HEK293 (cell line): Measurements from ENCODE around the gene ANTKMT.

ENCODE experiments used
- GLIS1 ChIP-seq: fragments of 450-650 bp; formaldehyde crosslinking; IDR thresholded peaks from 2 replicates; pipeline ENCODE4 v1.5.1; 2016; ENCODE audit warnings: missing biosample characterization, missing genetic modification characterization
- IKZF3 ChIP-seq: fragments of 450-650 bp; IDR thresholded peaks from 2 replicates; pipeline ENCODE4 v1.5.0; 2018; ENCODE audit warnings: missing biosample characterization, mild to moderate bottlenecking, missing genetic modification characterization, moderate library complexity
- REPIN1 ChIP-seq: fragments of 450-650 bp; formaldehyde crosslinking; IDR thresholded peaks from 2 replicates; pipeline ENCODE4 v1.5.1; 2017; ENCODE audit warnings: missing biosample characterization, missing genetic modification characterization, low read depth
- SP7 ChIP-seq: fragments of 450-650 bp; formaldehyde crosslinking; IDR thresholded peaks from 2 replicates; pipeline ENCODE4 v1.5.1; 2016; ENCODE audit warnings: missing biosample characterization, missing genetic modification characterization
- ZFP41 ChIP-seq: fragments of 450-650 bp; formaldehyde crosslinking; IDR thresholded peaks from 2 replicates; pipeline ENCODE4 v1.5.1; 2016; ENCODE audit warnings: missing biosample characterization, missing genetic modification characterization, borderline replicate concordance
- ZNF202 ChIP-seq: fragments of 450-650 bp; formaldehyde crosslinking; IDR thresholded peaks from 2 replicates; pipeline ENCODE4 v1.5.1; 2016; ENCODE audit warnings: missing biosample characterization, missing genetic modification characterization, borderline replicate concordance
- ZNF324 ChIP-seq: fragments of 450-650 bp; formaldehyde crosslinking; IDR thresholded peaks from 2 replicates; pipeline ENCODE4 v1.5.1; 2016; ENCODE audit warnings: missing biosample characterization, missing genetic modification characterization
- ZNF548 ChIP-seq: fragments of 450-650 bp; formaldehyde crosslinking; IDR thresholded peaks from 2 replicates; pipeline ENCODE4 v1.5.1; 2016; ENCODE audit warnings: missing biosample characterization, missing genetic modification characterization
- ZNF571 ChIP-seq: fragments of 450-650 bp; formaldehyde crosslinking; IDR thresholded peaks from 2 replicates; pipeline ENCODE4 v1.5.0; 2017; ENCODE audit warnings: missing biosample characterization, missing genetic modification characterization
- ZNF629 ChIP-seq: fragments of 450-650 bp; formaldehyde crosslinking; IDR thresholded peaks from 2 replicates; pipeline ENCODE4 v1.5.1; 2017; ENCODE audit warnings: missing biosample characterization, missing genetic modification characterization
- ZNF654 ChIP-seq: fragments of 450-650 bp; formaldehyde crosslinking; IDR thresholded peaks from 2 replicates; pipeline ENCODE4 v1.5.1; 2016; ENCODE audit warnings: low read depth, missing biosample characterization, missing genetic modification characterization
- ZNF747 ChIP-seq: fragments of 450-650 bp; formaldehyde crosslinking; IDR thresholded peaks from 2 replicates; pipeline ENCODE4 v1.5.1; 2016; ENCODE audit warnings: missing biosample characterization, missing genetic modification characterization
- TF ChIP-seq, protein P1 (sequence below): fragments of 450-650 bp; formaldehyde crosslinking; IDR thresholded peaks from 2 replicates; pipeline ENCODE4 v1.5.1; 2016; ENCODE audit warnings: missing biosample characterization, missing genetic modification characterization
- TF ChIP-seq, protein P2 (sequence below): fragments of 450-650 bp; formaldehyde crosslinking; IDR thresholded peaks from 2 replicates; pipeline ENCODE4 v1.5.1; 2016; ENCODE audit warnings: missing biosample characterization, missing genetic modification characterization
- TF ChIP-seq, protein P3 (sequence below): fragments of 450-650 bp; formaldehyde crosslinking; IDR thresholded peaks from 2 replicates; pipeline ENCODE4 v1.5.1; 2017; ENCODE audit warnings: missing biosample characterization, missing genetic modification characterization
- TF ChIP-seq, protein P4 (sequence below): fragments of 450-650 bp; formaldehyde crosslinking; IDR thresholded peaks from 2 replicates; pipeline ENCODE4 v1.5.1; 2016; ENCODE audit warnings: missing biosample characterization, missing genetic modification characterization
- TF ChIP-seq, protein P5 (sequence below): fragments of 450-650 bp; formaldehyde crosslinking; IDR thresholded peaks from 2 replicates; pipeline ENCODE4 v1.5.1; 2016; ENCODE audit warnings: missing biosample characterization, missing genetic modification characterization
- TF ChIP-seq, protein P6 (sequence below): fragments of 450-650 bp; formaldehyde crosslinking; IDR thresholded peaks from 2 replicates; pipeline ENCODE4 v1.5.1; 2016; ENCODE audit warnings: missing biosample characterization, missing genetic modification characterization, borderline replicate concordance
- TF ChIP-seq, protein P7 (sequence below): fragments of 450-650 bp; formaldehyde crosslinking; IDR thresholded peaks from 2 replicates; pipeline ENCODE4 v1.5.1; 2016; ENCODE audit warnings: missing biosample characterization, missing genetic modification characterization

The ANTKMT gene

DNA sequence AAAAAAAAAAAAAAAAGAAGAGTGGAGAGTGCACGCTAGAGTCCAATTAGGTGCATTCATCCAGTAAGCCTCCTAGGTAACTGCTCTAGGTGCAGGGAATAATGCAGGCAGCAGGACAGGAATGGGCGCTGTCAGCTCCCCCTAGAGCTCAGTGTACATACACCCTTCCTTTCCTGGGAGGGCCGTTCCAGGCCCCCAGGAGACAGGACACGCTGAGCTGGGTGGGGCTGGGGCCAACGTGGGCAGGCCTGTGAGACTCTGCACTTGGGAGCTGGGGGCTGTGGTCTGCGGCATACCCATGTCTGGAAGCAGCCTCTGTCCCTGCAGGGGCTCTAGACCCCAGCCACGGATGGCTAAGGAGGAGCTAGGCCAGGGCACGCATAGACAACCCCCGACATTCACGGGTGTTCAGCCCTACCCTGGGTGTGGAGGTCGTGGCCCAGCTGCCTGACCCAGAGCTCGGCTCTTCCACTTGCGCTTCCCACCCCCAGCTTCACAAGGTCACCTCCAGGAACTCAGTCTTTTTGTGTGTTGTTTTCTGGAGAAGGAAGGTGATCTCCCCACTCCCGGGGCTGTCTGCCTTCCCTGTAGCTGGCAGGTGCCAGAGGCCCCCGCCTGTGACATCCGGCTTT is 1.0 kb upstream of the ANTKMT start (continued):
- TF ChIP-seq, protein P1, sequence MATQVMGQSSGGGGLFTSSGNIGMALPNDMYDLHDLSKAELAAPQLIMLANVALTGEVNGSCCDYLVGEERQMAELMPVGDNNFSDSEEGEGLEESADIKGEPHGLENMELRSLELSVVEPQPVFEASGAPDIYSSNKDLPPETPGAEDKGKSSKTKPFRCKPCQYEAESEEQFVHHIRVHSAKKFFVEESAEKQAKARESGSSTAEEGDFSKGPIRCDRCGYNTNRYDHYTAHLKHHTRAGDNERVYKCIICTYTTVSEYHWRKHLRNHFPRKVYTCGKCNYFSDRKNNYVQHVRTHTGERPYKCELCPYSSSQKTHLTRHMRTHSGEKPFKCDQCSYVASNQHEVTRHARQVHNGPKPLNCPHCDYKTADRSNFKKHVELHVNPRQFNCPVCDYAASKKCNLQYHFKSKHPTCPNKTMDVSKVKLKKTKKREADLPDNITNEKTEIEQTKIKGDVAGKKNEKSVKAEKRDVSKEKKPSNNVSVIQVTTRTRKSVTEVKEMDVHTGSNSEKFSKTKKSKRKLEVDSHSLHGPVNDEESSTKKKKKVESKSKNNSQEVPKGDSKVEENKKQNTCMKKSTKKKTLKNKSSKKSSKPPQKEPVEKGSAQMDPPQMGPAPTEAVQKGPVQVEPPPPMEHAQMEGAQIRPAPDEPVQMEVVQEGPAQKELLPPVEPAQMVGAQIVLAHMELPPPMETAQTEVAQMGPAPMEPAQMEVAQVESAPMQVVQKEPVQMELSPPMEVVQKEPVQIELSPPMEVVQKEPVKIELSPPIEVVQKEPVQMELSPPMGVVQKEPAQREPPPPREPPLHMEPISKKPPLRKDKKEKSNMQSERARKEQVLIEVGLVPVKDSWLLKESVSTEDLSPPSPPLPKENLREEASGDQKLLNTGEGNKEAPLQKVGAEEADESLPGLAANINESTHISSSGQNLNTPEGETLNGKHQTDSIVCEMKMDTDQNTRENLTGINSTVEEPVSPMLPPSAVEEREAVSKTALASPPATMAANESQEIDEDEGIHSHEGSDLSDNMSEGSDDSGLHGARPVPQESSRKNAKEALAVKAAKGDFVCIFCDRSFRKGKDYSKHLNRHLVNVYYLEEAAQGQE (tag by site-specific recombination) = no peak
- no peak for TF ChIP-seq ZNF747 (tag by site-specific recombination)
- no peak for TF ChIP-seq ZNF629
- TF ChIP-seq ZFP41 (tag by site-specific recombination) = no peak
- TF ChIP-seq, protein P2, sequence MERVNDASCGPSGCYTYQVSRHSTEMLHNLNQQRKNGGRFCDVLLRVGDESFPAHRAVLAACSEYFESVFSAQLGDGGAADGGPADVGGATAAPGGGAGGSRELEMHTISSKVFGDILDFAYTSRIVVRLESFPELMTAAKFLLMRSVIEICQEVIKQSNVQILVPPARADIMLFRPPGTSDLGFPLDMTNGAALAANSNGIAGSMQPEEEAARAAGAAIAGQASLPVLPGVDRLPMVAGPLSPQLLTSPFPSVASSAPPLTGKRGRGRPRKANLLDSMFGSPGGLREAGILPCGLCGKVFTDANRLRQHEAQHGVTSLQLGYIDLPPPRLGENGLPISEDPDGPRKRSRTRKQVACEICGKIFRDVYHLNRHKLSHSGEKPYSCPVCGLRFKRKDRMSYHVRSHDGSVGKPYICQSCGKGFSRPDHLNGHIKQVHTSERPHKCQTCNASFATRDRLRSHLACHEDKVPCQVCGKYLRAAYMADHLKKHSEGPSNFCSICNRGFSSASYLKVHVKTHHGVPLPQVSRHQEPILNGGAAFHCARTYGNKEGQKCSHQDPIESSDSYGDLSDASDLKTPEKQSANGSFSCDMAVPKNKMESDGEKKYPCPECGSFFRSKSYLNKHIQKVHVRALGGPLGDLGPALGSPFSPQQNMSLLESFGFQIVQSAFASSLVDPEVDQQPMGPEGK (tag by site-specific recombination) = peak; percentile 38
- TF ChIP-seq, protein P3, sequence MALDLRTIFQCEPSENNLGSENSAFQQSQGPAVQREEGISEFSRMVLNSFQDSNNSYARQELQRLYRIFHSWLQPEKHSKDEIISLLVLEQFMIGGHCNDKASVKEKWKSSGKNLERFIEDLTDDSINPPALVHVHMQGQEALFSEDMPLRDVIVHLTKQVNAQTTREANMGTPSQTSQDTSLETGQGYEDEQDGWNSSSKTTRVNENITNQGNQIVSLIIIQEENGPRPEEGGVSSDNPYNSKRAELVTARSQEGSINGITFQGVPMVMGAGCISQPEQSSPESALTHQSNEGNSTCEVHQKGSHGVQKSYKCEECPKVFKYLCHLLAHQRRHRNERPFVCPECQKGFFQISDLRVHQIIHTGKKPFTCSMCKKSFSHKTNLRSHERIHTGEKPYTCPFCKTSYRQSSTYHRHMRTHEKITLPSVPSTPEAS (tag by site-specific recombination) = no peak
- TF ChIP-seq ZNF654 (tag by site-specific recombination) = no peak
- no peak; the same call in 1 of the 2 replicates for TF ChIP-seq SP7 (tag by site-specific recombination)
- TF ChIP-seq, protein P4, sequence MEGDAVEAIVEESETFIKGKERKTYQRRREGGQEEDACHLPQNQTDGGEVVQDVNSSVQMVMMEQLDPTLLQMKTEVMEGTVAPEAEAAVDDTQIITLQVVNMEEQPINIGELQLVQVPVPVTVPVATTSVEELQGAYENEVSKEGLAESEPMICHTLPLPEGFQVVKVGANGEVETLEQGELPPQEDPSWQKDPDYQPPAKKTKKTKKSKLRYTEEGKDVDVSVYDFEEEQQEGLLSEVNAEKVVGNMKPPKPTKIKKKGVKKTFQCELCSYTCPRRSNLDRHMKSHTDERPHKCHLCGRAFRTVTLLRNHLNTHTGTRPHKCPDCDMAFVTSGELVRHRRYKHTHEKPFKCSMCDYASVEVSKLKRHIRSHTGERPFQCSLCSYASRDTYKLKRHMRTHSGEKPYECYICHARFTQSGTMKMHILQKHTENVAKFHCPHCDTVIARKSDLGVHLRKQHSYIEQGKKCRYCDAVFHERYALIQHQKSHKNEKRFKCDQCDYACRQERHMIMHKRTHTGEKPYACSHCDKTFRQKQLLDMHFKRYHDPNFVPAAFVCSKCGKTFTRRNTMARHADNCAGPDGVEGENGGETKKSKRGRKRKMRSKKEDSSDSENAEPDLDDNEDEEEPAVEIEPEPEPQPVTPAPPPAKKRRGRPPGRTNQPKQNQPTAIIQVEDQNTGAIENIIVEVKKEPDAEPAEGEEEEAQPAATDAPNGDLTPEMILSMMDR = peak; percentile 65
- TF ChIP-seq REPIN1 (tag by site-specific recombination) = no peak
- no peak for TF ChIP-seq ZNF324 (tag by site-specific recombination)
- peak; percentile 70; the same call in 1 of the 2 replicates for TF ChIP-seq IKZF3 (tag by site-specific recombination)
- TF ChIP-seq GLIS1 (tag by site-specific recombination) = peak; percentile 75
- TF ChIP-seq ZNF571 = no peak
- TF ChIP-seq ZNF202 (tag by site-specific recombination) = no peak
- TF ChIP-seq, protein P5, sequence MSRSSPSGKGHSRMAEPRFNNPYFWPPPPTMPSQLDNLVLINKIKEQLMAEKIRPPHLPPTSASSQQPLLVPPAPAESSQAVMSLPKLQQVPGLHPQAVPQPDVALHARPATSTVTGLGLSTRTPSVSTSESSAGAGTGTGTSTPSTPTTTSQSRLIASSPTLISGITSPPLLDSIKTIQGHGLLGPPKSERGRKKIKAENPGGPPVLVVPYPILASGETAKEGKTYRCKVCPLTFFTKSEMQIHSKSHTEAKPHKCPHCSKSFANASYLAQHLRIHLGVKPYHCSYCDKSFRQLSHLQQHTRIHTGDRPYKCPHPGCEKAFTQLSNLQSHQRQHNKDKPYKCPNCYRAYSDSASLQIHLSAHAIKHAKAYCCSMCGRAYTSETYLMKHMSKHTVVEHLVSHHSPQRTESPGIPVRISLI (tag by site-specific recombination) = peak; percentile 94; the same call in 1 of the 2 replicates
- TF ChIP-seq, protein P6, sequence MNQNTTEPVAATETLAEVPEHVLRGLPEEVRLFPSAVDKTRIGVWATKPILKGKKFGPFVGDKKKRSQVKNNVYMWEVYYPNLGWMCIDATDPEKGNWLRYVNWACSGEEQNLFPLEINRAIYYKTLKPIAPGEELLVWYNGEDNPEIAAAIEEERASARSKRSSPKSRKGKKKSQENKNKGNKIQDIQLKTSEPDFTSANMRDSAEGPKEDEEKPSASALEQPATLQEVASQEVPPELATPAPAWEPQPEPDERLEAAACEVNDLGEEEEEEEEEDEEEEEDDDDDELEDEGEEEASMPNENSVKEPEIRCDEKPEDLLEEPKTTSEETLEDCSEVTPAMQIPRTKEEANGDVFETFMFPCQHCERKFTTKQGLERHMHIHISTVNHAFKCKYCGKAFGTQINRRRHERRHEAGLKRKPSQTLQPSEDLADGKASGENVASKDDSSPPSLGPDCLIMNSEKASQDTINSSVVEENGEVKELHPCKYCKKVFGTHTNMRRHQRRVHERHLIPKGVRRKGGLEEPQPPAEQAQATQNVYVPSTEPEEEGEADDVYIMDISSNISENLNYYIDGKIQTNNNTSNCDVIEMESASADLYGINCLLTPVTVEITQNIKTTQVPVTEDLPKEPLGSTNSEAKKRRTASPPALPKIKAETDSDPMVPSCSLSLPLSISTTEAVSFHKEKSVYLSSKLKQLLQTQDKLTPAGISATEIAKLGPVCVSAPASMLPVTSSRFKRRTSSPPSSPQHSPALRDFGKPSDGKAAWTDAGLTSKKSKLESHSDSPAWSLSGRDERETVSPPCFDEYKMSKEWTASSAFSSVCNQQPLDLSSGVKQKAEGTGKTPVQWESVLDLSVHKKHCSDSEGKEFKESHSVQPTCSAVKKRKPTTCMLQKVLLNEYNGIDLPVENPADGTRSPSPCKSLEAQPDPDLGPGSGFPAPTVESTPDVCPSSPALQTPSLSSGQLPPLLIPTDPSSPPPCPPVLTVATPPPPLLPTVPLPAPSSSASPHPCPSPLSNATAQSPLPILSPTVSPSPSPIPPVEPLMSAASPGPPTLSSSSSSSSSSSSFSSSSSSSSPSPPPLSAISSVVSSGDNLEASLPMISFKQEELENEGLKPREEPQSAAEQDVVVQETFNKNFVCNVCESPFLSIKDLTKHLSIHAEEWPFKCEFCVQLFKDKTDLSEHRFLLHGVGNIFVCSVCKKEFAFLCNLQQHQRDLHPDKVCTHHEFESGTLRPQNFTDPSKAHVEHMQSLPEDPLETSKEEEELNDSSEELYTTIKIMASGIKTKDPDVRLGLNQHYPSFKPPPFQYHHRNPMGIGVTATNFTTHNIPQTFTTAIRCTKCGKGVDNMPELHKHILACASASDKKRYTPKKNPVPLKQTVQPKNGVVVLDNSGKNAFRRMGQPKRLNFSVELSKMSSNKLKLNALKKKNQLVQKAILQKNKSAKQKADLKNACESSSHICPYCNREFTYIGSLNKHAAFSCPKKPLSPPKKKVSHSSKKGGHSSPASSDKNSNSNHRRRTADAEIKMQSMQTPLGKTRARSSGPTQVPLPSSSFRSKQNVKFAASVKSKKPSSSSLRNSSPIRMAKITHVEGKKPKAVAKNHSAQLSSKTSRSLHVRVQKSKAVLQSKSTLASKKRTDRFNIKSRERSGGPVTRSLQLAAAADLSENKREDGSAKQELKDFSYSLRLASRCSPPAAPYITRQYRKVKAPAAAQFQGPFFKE (tag by site-specific recombination) = no peak
- TF ChIP-seq ZNF548 (tag by site-specific recombination) = no peak
- TF ChIP-seq, protein P7, sequence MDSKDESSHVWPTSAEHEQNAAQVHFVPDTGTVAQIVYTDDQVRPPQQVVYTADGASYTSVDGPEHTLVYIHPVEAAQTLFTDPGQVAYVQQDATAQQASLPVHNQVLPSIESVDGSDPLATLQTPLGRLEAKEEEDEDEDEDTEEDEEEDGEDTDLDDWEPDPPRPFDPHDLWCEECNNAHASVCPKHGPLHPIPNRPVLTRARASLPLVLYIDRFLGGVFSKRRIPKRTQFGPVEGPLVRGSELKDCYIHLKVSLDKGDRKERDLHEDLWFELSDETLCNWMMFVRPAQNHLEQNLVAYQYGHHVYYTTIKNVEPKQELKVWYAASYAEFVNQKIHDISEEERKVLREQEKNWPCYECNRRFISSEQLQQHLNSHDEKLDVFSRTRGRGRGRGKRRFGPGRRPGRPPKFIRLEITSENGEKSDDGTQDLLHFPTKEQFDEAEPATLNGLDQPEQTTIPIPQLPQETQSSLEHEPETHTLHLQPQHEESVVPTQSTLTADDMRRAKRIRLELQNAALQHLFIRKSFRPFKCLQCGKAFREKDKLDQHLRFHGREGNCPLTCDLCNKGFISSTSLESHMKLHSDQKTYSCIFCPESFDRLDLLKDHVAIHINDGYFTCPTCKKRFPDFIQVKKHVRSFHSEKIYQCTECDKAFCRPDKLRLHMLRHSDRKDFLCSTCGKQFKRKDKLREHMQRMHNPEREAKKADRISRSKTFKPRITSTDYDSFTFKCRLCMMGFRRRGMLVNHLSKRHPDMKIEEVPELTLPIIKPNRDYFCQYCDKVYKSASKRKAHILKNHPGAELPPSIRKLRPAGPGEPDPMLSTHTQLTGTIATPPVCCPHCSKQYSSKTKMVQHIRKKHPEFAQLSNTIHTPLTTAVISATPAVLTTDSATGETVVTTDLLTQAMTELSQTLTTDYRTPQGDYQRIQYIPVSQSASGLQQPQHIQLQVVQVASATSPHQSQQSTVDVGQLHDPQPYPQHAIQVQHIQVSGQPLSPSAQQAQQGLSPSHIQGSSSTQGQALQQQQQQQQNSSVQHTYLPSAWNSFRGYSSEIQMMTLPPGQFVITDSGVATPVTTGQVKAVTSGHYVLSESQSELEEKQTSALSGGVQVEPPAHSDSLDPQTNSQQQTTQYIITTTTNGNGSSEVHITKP (tag by site-specific recombination) = peak; percentile 96
